Measurements from ENCODE around the gene RASSF5.

The RASSF5 gene

DNA sequence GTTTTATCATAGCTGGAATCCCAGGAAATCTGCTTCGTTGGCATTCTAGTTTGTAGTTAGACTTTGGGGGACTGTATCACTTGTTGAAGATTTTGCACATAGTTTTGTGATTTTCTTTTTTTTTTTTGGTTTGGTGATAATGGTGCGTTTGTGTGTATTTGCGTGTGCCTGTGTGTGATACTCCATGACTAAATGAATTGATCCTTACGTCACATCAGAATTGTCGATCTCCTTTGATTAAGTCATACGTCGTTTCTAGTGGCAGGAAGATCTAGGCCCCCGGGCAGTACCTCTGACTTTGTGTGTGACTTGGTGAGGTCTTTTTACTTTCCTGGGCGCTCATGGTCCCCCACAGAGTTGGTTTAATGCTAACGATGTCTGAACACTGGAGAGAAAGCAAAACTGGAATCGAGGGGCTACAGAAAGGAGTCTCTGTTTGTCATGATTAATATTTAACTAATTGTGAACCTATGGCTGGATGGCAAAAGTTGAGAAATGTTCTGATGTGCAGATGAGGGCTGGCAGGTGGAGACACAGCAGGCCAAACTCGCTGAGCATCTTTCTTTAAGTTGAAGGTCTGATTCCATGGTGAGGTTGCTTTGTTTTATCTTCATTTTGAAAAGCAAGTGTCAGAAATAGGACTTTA lies 2.4 kb downstream of the RASSF5 start:
- DNase-seq (ENCODE audit: insufficient read length, low spot score) (no peak), FAIRE-seq (no peak)
- TF ChIP-seq, protein P1, sequence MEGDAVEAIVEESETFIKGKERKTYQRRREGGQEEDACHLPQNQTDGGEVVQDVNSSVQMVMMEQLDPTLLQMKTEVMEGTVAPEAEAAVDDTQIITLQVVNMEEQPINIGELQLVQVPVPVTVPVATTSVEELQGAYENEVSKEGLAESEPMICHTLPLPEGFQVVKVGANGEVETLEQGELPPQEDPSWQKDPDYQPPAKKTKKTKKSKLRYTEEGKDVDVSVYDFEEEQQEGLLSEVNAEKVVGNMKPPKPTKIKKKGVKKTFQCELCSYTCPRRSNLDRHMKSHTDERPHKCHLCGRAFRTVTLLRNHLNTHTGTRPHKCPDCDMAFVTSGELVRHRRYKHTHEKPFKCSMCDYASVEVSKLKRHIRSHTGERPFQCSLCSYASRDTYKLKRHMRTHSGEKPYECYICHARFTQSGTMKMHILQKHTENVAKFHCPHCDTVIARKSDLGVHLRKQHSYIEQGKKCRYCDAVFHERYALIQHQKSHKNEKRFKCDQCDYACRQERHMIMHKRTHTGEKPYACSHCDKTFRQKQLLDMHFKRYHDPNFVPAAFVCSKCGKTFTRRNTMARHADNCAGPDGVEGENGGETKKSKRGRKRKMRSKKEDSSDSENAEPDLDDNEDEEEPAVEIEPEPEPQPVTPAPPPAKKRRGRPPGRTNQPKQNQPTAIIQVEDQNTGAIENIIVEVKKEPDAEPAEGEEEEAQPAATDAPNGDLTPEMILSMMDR (IDR thresholded peaks at IDR 0.05; ENCODE audit: insufficient read depth, missing control alignments), result no peak

DNA sequence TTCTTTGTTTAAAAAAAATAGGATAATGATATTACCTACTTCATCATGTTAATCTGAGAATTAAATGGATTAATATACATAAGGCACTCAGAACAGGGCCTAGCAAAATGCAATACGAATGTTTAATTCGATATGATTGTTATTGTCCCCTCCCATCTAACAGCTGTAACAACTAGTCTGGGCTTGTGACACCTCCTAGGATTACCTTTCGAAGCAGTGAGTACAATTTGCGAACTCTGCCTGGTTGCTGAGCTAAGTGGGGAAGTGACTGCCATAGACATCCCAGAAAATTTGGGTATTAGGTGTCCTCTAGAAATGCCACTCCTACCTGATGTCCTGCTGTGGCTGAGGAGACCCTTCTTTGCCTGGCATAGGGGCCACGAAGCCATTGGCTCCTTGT lies 3.0 kb downstream of the RASSF5 start:
- FAIRE-seq, result no peak
- TF ChIP-seq, protein P1 (IDR thresholded peaks at IDR 0.05; ENCODE audit: insufficient read depth, missing control alignments), result no peak
- no peak for DNase-seq (ENCODE audit: insufficient read length, low spot score)

DNA sequence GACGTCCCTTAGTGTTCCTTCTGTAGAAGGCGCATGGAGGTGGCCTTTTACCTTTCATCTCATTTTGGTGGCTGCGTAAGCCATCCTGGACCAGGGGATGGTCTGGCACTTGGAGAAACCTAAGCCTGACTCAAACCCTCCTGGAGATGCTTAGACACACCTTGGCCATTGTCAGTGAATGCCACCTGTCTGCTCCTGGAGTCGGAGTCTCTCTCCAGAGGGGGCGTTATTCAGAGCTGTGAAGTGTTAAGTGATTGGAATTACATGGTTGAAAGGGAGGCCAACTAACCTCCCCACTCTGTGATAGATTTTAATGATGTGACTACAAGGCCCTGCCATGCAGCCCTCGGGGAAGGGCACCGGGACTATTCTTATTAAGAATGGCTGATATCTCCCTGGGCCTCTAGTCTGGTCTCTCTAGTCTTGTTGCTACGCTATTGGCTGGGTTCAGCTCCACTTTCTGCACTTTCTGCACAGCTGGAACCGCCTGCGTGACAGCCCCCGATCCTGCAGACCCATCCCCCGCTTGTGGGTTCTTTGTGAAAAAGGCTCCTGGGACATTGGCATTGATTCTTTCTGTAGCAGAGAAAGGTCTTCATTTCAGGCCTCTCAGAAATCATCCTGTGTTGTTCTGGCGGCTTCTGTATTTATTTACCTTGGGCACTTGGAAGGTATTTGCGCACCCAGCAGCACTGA lies 4.2 kb downstream of the RASSF5 start:
- DNase-seq (ENCODE audit: insufficient read length, low spot score) (no peak), FAIRE-seq (no peak)
- TF ChIP-seq, protein P1 (IDR thresholded peaks at IDR 0.05; ENCODE audit: insufficient read depth, missing control alignments), result no peak

DNA sequence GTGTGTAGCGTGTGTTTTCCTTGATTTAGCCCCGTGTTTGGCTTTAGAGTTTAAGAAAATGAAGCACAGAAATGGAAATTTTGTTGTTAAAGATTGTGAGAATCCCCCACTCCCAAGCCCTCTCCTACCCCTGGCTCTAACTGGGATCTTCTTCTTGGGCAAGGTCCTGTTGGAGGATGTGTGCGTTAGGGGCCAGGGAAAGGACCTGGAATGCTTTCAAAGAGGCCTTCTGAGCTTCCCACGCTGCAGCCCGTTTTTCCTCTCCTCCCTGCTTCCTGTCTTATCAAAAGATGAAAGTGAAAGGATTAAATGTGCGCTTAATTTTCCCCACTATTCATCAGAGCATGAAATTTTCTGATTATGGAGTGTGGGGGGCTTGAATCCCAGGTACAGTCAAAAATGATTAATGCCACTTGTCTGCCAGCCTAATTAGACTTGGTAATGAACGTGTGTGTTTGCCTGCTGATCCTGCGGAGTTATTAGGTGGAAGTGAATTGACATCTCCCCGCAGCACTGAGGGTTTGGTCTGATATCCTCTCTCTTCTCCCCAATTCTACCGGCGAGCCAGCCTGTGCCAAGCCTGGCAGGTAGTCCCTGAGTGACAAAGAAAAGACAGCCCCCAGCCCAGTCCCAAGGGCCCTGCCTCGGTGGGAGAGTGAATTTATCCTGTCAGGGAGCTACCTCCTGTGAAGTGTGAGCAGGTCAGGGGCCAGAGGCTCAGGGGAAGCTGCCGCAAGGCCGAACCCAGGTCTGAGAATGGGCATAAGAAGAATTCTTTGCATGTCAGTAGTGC lies 4.9 kb downstream of the RASSF5 start:
- TF ChIP-seq, protein P1 (IDR thresholded peaks at IDR 0.05; ENCODE audit: insufficient read depth, missing control alignments), result no peak
- FAIRE-seq (no peak), DNase-seq (ENCODE audit: insufficient read length, low spot score) (no peak)

DNA sequence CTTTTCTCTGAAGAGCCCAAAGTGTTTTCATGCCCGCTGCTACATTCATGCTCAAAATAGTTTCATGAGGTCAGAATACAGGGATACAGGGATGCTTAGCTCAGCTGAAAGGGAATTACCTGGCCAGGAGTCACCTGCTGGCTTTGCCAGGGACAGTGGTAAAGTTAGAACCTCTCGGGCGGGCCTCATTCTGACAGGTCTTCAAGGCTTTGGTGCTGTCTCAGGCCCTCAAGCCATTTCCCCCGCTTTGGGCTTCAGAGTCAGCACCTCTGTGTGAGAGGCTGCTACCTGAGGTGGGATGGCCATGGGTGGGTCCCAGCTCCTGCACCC lies 5.5 kb downstream of the RASSF5 start:
- DNase-seq (ENCODE audit: insufficient read length, low spot score) (no peak), FAIRE-seq (no peak)
- TF ChIP-seq, protein P1 (IDR thresholded peaks at IDR 0.05; ENCODE audit: insufficient read depth, missing control alignments), result no peak

DNA sequence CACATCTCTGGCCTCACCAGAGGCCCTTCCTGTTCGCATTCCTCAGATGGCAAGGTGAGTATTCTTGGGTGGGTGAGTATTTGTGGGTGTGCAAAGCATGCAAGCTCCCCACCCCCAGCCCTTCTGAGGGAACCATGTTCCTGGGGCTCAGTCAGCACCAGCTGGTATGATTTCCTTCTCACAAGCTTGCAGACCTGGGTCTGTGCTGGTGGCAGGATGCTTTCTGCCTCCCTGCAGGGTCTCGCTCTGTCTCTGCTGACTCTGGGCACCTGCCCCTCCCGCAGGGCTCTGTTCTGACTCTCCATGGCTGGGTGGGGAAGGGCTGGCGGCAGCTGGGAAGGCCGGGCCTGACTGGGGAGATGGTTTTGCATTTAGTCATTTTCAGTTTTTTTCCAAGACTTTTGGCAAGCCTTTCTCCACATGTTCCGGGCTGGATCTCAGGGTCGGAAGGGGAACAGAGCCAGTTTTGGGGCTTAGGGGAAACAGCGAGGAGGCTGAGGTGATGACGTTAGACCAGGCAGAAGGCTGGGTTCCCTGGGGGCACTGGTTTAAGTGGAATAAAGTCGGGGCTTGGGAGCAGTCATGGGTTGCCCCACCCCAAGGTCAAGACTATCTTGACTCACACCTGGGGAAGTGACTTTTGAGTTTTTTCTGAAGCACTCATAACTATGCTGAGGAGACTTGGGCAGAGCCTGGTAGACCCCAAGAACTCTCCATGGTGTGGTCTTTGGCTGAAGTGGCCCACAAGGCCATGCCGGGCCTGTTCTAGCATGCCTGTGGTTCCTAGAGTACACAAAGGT lies 6.2 kb downstream of the RASSF5 start:
- FAIRE-seq (no peak), DNase-seq (ENCODE audit: insufficient read length, low spot score) (no peak)
- TF ChIP-seq, protein P1 (IDR thresholded peaks at IDR 0.05; ENCODE audit: insufficient read depth, missing control alignments), result no peak
